HepG2 (cell line): ENCODE data around the gene SLC11A1. TPM values are rescaled to one million over a fixed set of nuclear protein-coding genes. Genes with fewer than 3 reads are reported as not detected.

Source experiments
- NFAT5 ChIP-seq: sonication (generic); formaldehyde crosslinking; IDR thresholded peaks from 2 replicates; pipeline ENCODE4 v1.4.0; 2020; ENCODE audit warnings: missing genetic modification reagents
- PITX1 ChIP-seq: sonication (generic); formaldehyde crosslinking; IDR thresholded peaks from 2 replicates; pipeline ENCODE4 v1.5.1; 2020; ENCODE audit warnings: mild to moderate bottlenecking, missing genetic modification reagents
- RFX5 ChIP-seq: IDR thresholded peaks from 2 replicates; pipeline ENCODE4 v1.6.1; 2011; ENCODE audit warnings: low read depth, low read length, improper control_type of control experiment
- RXRB ChIP-seq: IDR thresholded peaks from 2 replicates; pipeline ENCODE4 v1.6.1; 2016; ENCODE audit warnings: borderline replicate concordance, missing genetic modification reagents, missing compliant biosample characterization
- SNRNP70 ChIP-seq: fragments of 200-400 bp; formaldehyde crosslinking; IDR thresholded peaks from 2 replicates; pipeline ENCODE4 v1.6.1; 2017; ENCODE audit warnings: mild to moderate bottlenecking, low read depth, low read length, moderate library complexity
- TEAD3 ChIP-seq: optimal IDR thresholded peaks from 2 replicates; pipeline ENCODE3; 2016; ENCODE audit warnings: borderline replicate concordance
- ZMAT5 ChIP-seq: sonication (generic); formaldehyde crosslinking; IDR thresholded peaks from 2 replicates; pipeline ENCODE4 v1.5.0; 2020; ENCODE audit warnings: mild to moderate bottlenecking, low read depth, missing genetic modification reagents, borderline replicate concordance
- ZNF441 ChIP-seq: sonication (generic); formaldehyde crosslinking; IDR thresholded peaks from 2 replicates; pipeline ENCODE4 v1.7.0; 2021; ENCODE audit warnings: missing genetic modification reagents, borderline replicate concordance
- ZNF451 ChIP-seq: sonication (generic); formaldehyde crosslinking; IDR thresholded peaks from 2 replicates; pipeline ENCODE4 v1.5.0; 2020; ENCODE audit warnings: mild to moderate bottlenecking, missing genetic modification reagents
- ZNF501 ChIP-seq: sonication (generic); formaldehyde crosslinking; IDR thresholded peaks from 2 replicates; pipeline ENCODE4 v1.5.1; 2020; ENCODE audit warnings: mild to moderate bottlenecking, moderate library complexity, missing genetic modification reagents
- ZNF564 ChIP-seq: sonication (generic); formaldehyde crosslinking; IDR thresholded peaks from 2 replicates; pipeline ENCODE4 v1.8.1; 2023; ENCODE audit warnings: mild to moderate bottlenecking, missing genetic modification reagents
- ZNF713 ChIP-seq: sonication (generic); formaldehyde crosslinking; IDR thresholded peaks from 2 replicates; pipeline ENCODE4 v1.4.0; 2020; ENCODE audit warnings: mild to moderate bottlenecking, missing genetic modification reagents
- polyA plus RNA-seq, 8 experiments: library from polyadenylated mRNA; depleted of rRNA in 3 of 8; stranded (reverse) in 7 of 8; unstranded in 1 of 8; fragments of >200 nt; fragmentation: Illumina TruSeq in 4 of 8; extraction: Trizol in 4 of 8; gene quantifications; 2 replicates each; pipeline versions ENCODE4 v1.2.1 to v1.2.3, GENCODE V29; 2011 to 2016; ENCODE audit warnings: low read depth in 4 of 8, missing spikeins in 1 of 8, mixed read lengths in 1 of 8; ENCODE audit not compliant: insufficient read depth in 1 of 8
- total RNA-seq, 5 experiments: library from RNA; depleted of rRNA; stranded (reverse); fragments of >200 nt; fragmentation: Illumina TruSeq; extraction: Trizol; gene quantifications; 2 replicates each; pipeline ENCODE4 v1.2.3, GENCODE V29; 2016; ENCODE audit warnings: low read depth in 1 of 5
- TF ChIP-seq, protein P1 (sequence below): sonication (generic); formaldehyde crosslinking; IDR thresholded peaks from 2 replicates; pipeline ENCODE4 v1.5.1; 2020; ENCODE audit warnings: mild to moderate bottlenecking, missing genetic modification reagents, moderate library complexity
- TF ChIP-seq, protein P2 (sequence below): sonication (generic); formaldehyde crosslinking; IDR thresholded peaks from 2 replicates; pipeline ENCODE4 v1.4.0; 2020; ENCODE audit warnings: missing genetic modification reagents

The SLC11A1 gene
- total and polyA plus RNA-seq, 2 of the 13 experiments (the other 11 are each of a cell fraction or from before 2014, with no cell fraction given) = 0.33 to 2.3 TPM

DNA sequence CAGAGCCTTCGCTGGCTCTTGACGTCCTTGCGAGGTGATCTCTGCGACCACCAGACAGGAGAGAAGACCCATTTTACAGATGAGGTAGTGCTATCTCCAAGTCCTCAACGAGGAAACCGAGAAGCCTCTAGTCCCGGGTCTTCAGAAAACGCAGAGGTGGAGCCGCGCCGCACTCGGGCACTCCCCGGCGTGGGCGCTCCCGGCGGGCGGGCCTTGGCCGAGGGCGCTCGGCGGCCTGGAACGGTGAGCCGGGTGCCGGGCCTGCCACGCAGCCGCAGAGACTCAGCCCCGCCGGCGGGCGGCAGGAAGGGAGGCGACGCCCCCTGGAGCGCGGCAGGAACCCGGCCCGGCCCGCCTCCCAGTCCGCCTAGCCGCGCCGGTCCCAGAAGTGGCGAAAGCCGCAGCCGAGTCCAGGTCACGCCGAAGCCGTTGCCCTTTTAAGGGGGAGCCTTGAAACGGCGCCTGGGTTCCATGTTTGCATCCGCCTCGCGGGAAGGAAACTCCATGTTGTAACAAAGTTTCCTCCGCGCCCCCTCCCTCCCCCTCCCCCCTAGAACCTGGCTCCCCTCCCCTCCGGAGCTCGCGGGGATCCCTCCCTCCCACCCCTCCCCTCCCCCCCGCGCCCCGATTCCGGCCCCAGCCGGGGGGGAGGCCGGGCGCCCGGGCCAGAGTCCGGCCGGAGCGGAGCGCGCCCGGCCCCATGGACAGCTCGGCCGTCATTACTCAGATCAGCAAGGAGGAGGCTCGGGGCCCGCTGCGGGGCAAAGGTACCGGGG, 17.5 kb downstream of the SLC11A1 start, which contains the start of gene CTDSP1 (continued):
- no peak for TF ChIP-seq ZNF713
- TF ChIP-seq NFAT5 (CRISPR knock-in tag) = peak; percentile 84; the same call in 1 of the 2 replicates
- TF ChIP-seq RFX5 = peak; percentile 55; the same call in 1 of the 2 replicates
- 0 out of 2 replicates have a peak, but pooled peaks have one; percentile 20 for TF ChIP-seq ZNF564 (CRISPR knock-in tag)
- TF ChIP-seq ZNF451 = no peak; the same call in none of the 2 replicates
- TF ChIP-seq PITX1 (CRISPR knock-in tag) = 0 out of 2 replicates have a peak, but pooled peaks have one; percentile 17
- 0 out of 2 replicates have a peak, but pooled peaks have one; percentile 11 for TF ChIP-seq ZMAT5 (CRISPR knock-in tag)
- TF ChIP-seq RXRB (CRISPR knock-in tag) = peak; percentile 75
- no peak for TF ChIP-seq SNRNP70
- peak; percentile 59 for TF ChIP-seq TEAD3 (CRISPR knock-in tag)
- TF ChIP-seq, protein P1, sequence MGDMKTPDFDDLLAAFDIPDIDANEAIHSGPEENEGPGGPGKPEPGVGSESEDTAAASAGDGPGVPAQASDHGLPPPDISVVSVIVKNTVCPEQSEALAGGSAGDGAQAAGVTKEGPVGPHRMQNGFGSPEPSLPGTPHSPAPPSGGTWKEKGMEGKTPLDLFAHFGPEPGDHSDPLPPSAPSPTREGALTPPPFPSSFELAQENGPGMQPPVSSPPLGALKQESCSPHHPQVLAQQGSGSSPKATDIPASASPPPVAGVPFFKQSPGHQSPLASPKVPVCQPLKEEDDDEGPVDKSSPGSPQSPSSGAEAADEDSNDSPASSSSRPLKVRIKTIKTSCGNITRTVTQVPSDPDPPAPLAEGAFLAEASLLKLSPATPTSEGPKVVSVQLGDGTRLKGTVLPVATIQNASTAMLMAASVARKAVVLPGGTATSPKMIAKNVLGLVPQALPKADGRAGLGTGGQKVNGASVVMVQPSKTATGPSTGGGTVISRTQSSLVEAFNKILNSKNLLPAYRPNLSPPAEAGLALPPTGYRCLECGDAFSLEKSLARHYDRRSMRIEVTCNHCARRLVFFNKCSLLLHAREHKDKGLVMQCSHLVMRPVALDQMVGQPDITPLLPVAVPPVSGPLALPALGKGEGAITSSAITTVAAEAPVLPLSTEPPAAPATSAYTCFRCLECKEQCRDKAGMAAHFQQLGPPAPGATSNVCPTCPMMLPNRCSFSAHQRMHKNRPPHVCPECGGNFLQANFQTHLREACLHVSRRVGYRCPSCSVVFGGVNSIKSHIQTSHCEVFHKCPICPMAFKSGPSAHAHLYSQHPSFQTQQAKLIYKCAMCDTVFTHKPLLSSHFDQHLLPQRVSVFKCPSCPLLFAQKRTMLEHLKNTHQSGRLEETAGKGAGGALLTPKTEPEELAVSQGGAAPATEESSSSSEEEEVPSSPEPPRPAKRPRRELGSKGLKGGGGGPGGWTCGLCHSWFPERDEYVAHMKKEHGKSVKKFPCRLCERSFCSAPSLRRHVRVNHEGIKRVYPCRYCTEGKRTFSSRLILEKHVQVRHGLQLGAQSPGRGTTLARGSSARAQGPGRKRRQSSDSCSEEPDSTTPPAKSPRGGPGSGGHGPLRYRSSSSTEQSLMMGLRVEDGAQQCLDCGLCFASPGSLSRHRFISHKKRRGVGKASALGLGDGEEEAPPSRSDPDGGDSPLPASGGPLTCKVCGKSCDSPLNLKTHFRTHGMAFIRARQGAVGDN (CRISPR knock-in tag) = peak; percentile 73
- no peak for TF ChIP-seq ZNF501 (CRISPR knock-in tag)
- peak; percentile 85; the same call in 1 of the 2 replicates for TF ChIP-seq ZNF441 (CRISPR knock-in tag)
- TF ChIP-seq, protein P2, sequence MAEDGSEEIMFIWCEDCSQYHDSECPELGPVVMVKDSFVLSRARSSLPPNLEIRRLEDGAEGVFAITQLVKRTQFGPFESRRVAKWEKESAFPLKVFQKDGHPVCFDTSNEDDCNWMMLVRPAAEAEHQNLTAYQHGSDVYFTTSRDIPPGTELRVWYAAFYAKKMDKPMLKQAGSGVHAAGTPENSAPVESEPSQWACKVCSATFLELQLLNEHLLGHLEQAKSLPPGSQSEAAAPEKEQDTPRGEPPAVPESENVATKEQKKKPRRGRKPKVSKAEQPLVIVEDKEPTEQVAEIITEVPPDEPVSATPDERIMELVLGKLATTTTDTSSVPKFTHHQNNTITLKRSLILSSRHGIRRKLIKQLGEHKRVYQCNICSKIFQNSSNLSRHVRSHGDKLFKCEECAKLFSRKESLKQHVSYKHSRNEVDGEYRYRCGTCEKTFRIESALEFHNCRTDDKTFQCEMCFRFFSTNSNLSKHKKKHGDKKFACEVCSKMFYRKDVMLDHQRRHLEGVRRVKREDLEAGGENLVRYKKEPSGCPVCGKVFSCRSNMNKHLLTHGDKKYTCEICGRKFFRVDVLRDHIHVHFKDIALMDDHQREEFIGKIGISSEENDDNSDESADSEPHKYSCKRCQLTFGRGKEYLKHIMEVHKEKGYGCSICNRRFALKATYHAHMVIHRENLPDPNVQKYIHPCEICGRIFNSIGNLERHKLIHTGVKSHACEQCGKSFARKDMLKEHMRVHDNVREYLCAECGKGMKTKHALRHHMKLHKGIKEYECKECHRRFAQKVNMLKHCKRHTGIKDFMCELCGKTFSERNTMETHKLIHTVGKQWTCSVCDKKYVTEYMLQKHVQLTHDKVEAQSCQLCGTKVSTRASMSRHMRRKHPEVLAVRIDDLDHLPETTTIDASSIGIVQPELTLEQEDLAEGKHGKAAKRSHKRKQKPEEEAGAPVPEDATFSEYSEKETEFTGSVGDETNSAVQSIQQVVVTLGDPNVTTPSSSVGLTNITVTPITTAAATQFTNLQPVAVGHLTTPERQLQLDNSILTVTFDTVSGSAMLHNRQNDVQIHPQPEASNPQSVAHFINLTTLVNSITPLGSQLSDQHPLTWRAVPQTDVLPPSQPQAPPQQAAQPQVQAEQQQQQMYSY = peak; percentile 90
